Measurements from ENCODE around the gene SH2B2.

The SH2B2 gene

GRCh38 chr7:102266541-102266940, 20.1 kb upstream of the SH2B2 start:
- TF ChIP-seq, protein P1, sequence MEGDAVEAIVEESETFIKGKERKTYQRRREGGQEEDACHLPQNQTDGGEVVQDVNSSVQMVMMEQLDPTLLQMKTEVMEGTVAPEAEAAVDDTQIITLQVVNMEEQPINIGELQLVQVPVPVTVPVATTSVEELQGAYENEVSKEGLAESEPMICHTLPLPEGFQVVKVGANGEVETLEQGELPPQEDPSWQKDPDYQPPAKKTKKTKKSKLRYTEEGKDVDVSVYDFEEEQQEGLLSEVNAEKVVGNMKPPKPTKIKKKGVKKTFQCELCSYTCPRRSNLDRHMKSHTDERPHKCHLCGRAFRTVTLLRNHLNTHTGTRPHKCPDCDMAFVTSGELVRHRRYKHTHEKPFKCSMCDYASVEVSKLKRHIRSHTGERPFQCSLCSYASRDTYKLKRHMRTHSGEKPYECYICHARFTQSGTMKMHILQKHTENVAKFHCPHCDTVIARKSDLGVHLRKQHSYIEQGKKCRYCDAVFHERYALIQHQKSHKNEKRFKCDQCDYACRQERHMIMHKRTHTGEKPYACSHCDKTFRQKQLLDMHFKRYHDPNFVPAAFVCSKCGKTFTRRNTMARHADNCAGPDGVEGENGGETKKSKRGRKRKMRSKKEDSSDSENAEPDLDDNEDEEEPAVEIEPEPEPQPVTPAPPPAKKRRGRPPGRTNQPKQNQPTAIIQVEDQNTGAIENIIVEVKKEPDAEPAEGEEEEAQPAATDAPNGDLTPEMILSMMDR (IDR thresholded peaks at IDR 0.05; ENCODE audit: low read depth, low read length, missing control alignments), result no peak
- DNase-seq (ENCODE audit: low read depth), result no peak
- no peak overlapping the region for H3K4me3 ChIP-seq (ENCODE audit: low read depth, low read length)

- no peak for DNase-seq (ENCODE audit: low read depth)
- TF ChIP-seq, protein P1 (IDR thresholded peaks at IDR 0.05; ENCODE audit: low read depth, low read length, missing control alignments), result no peak
- H3K4me3 ChIP-seq (ENCODE audit: low read depth, low read length), result no peak overlapping the region
Observed at GRCh38 chr7:102268635-102269034, 18.0 kb upstream of the SH2B2 start.

- DNase-seq (ENCODE audit: low read depth), result no peak
- TF ChIP-seq, protein P1 (IDR thresholded peaks at IDR 0.05; ENCODE audit: low read depth, low read length, missing control alignments), result no peak
Observed at GRCh38 chr7:102270178-102270887, 16.3 kb upstream of the SH2B2 start.

GRCh38 chr7:102271158-102271798, 15.4 kb upstream of the SH2B2 start:
- no peak overlapping the region for H3K4me3 ChIP-seq (ENCODE audit: low read depth, low read length)
- TF ChIP-seq, protein P1 (IDR thresholded peaks at IDR 0.05; ENCODE audit: low read depth, low read length, missing control alignments), result no peak

More at GRCh38 chr7:102270178-102270887, 16.3 kb upstream of the SH2B2 start:
- H3K4me3 ChIP-seq (ENCODE audit: low read depth, low read length), result no peak overlapping the region

GRCh38 chr7:102272075-102272916, 14.4 kb upstream of the SH2B2 start:
- no peak for DNase-seq (ENCODE audit: low read depth)
- TF ChIP-seq, protein P1 (IDR thresholded peaks at IDR 0.05; ENCODE audit: low read depth, low read length, missing control alignments), result peak; percentile 91
- no peak overlapping the region for H3K4me3 ChIP-seq (ENCODE audit: low read depth, low read length)

More at GRCh38 chr7:102271158-102271798, 15.4 kb upstream of the SH2B2 start:
- DNase-seq (ENCODE audit: low read depth), result no peak

GRCh38 chr7:102272917-102273748, 13.5 kb upstream of the SH2B2 start:
- DNase-seq (ENCODE audit: low read depth), result no peak
- TF ChIP-seq, protein P1 (IDR thresholded peaks at IDR 0.05; ENCODE audit: low read depth, low read length, missing control alignments), result no peak
- H3K4me3 ChIP-seq (ENCODE audit: low read depth, low read length), result no peak overlapping the region
